ENCODE results near the gene PYY. TPM values are rescaled to one million over a fixed set of nuclear protein-coding genes. Genes with fewer than 3 reads are reported as not detected.

The PYY gene
- total RNA-seq, 6 donors from 2014 or later = 0.60 TPM; not detected in 5

GRCh38 chr17:43916385-43916784 is 37.4 kb downstream of the PYY start:
- Histone ChIP-seq H3K9me3 (no peaks in the 10 kb centered on the region), H3K4me3 (no peak overlapping the region), H3K4me1 (peaks cover 0 to 13% (median 7%) of the 10 kb centered on the region in 4 donors), H3K36me3 (no peaks in the 10 kb centered on the region), H3K27ac (no peak overlapping the region), H3K27me3 (no peaks in the 10 kb centered on the region)
- DNase-seq = no peak
- ATAC-seq (ENCODE audit: low FRiP score in 2 of 2) = no peak
- 77 to 83% methylated on average over 4 of the region's 4 CpGs for WGBS, 2 donors
- no peak for TF ChIP-seq POLR2A (IDR thresholded peaks at IDR 0.05)
- TF ChIP-seq EP300 (IDR thresholded peaks at IDR 0.05) = no peak

GRCh38 chr17:43915559-43915958 is 38.2 kb downstream of the PYY start:
- Histone ChIP-seq H3K36me3 (no peaks in the 10 kb centered on the region), H3K27ac (no peak overlapping the region), H3K4me3 (no peak overlapping the region), H3K9me3 (no peaks in the 10 kb centered on the region), H3K4me1 (peaks cover 0 to 13% (median 7%) of the 10 kb centered on the region in 4 donors), H3K27me3 (no peaks in the 10 kb centered on the region)
- ATAC-seq (ENCODE audit: low FRiP score in 2 of 2) (no peak), DNase-seq (no peak)
- 77 to 82% methylated on average over 3 of the region's 3 CpGs for WGBS, 2 donors
- TF ChIP-seq POLR2AphosphoS5 (IDR thresholded peaks at IDR 0.05) (no peak), POLR2A (IDR thresholded peaks at IDR 0.05) (no peak), EP300 (IDR thresholded peaks at IDR 0.05) (no peak), CTCF (IDR thresholded peaks at IDR 0.05) (no peak)

- DNase-seq = no peak
- Histone ChIP-seq H3K27ac (no peak overlapping the region), H3K27me3 (no peaks in the 10 kb centered on the region), H3K36me3 (no peaks in the 10 kb centered on the region), H3K9me3 (no peaks in the 10 kb centered on the region), H3K4me3 (no peak overlapping the region), H3K4me1 (peaks cover 0 to 13% (median 7%) of the 10 kb centered on the region in 4 donors)
- WGBS, 2 donors = 74% methylated on average over 2 of the region's 2 CpGs
- no peak for ATAC-seq (ENCODE audit: low FRiP score in 2 of 2)
- TF ChIP-seq POLR2AphosphoS5 (IDR thresholded peaks at IDR 0.05) (no peak), CTCF (IDR thresholded peaks at IDR 0.05) (no peak), POLR2A (IDR thresholded peaks at IDR 0.05) (no peak), EP300 (IDR thresholded peaks at IDR 0.05) (no peak)
These were observed 39.3 kb downstream of the PYY start for GRCh38 chr17:43914451-43914850.

GRCh38 chr17:43913584-43913983 is 40.2 kb downstream of the PYY start:
- H3K9me3 ChIP-seq = no peaks in the 10 kb centered on the region
- H3K36me3 ChIP-seq = no peaks in the 10 kb centered on the region
- no peak for TF ChIP-seq CTCF (IDR thresholded peaks at IDR 0.05)
- TF ChIP-seq POLR2A (IDR thresholded peaks at IDR 0.05) = no peak
- no peak for TF ChIP-seq EP300 (IDR thresholded peaks at IDR 0.05)
- no peak for TF ChIP-seq POLR2AphosphoS5 (IDR thresholded peaks at IDR 0.05)
- no peak for DNase-seq
- no peak overlapping the region for H3K27ac ChIP-seq
- 78 to 83% methylated on average over 6 of the region's 6 CpGs for WGBS, 2 donors
- no peak overlapping the region for H3K4me3 ChIP-seq
- ATAC-seq (ENCODE audit: low FRiP score in 2 of 2) = no peak
- H3K27me3 ChIP-seq = peaks cover 0 to 3% (median under 1%) of the 10 kb centered on the region in 4 donors
- H3K4me1 ChIP-seq = peaks cover 0 to 14% (median 7%) of the 10 kb centered on the region in 4 donors

- peaks cover 5 to 19% (median 12%) of the 10 kb centered on the region in 4 donors for H3K4me1 ChIP-seq
- H3K9me3 ChIP-seq = no peaks in the 10 kb centered on the region
- no peak overlapping the region for H3K4me3 ChIP-seq
- no peak for TF ChIP-seq POLR2A (IDR thresholded peaks at IDR 0.05)
- H3K36me3 ChIP-seq = no peaks in the 10 kb centered on the region
- WGBS, 2 donors = 64% methylated on average over 4 of the region's 4 CpGs
- peaks cover 0 to 8% (median 3%) of the 10 kb centered on the region in 4 donors for H3K27me3 ChIP-seq
- no peak for ATAC-seq (ENCODE audit: low FRiP score in 2 of 2)
- DNase-seq = no peak
- H3K27ac ChIP-seq = no peak overlapping the region
These were observed 41.0 kb downstream of the PYY start for GRCh38 chr17:43912635-43913304.

GRCh38 chr17:43911904-43912303 is 41.8 kb downstream of the PYY start:
- peaks cover 13 to 19% (median 15%) of the 10 kb centered on the region in 4 donors for H3K4me1 ChIP-seq
- no peak overlapping the region for H3K4me3 ChIP-seq
- 48 to 61% methylated on average over 7 to 8 of the region's 8 CpGs for WGBS, 2 donors
- H3K36me3 ChIP-seq = no peaks in the 10 kb centered on the region
- peaks cover 0 to 14% (median 6%) of the 10 kb centered on the region in 4 donors for H3K27me3 ChIP-seq
- no peaks in the 10 kb centered on the region for H3K9me3 ChIP-seq
- ATAC-seq (ENCODE audit: low FRiP score in 2 of 2) (no peak), DNase-seq (no peak)
- TF ChIP-seq CTCF (IDR thresholded peaks at IDR 0.05) (no peak), EP300 (IDR thresholded peaks at IDR 0.05) (no peak), POLR2AphosphoS5 (IDR thresholded peaks at IDR 0.05) (no peak)
- no peak overlapping the region for H3K27ac ChIP-seq

All from upper lobe of left lung (tissue), 6 donors.